GM20000 (cell line): ENCODE results near the gene MARCHF5.
"Not testable (repeated sequence)": the region's sequence is repeated elsewhere in the genome, so short reads cannot be mapped to it uniquely, and the experiment has no call there.

ENCODE experiments used
- DNase-seq: peaks from one replicate; pipeline ENCODE4 v3.0.0; 2012; ENCODE audit warnings: low spot score
- TF ChIP-seq, protein P1 (sequence below): IDR thresholded peaks from 2 replicates; pipeline ENCODE4 v1.5.1; 2012; ENCODE audit warnings: mild to moderate bottlenecking, control low read depth; ENCODE audit errors: extremely low read depth, missing control alignments

The MARCHF5 gene

GRCh38 chr10:92328993-92329392 lies 38.0 kb downstream of the MARCHF5 start:
- DNase-seq: no peak
- TF ChIP-seq, protein P1, sequence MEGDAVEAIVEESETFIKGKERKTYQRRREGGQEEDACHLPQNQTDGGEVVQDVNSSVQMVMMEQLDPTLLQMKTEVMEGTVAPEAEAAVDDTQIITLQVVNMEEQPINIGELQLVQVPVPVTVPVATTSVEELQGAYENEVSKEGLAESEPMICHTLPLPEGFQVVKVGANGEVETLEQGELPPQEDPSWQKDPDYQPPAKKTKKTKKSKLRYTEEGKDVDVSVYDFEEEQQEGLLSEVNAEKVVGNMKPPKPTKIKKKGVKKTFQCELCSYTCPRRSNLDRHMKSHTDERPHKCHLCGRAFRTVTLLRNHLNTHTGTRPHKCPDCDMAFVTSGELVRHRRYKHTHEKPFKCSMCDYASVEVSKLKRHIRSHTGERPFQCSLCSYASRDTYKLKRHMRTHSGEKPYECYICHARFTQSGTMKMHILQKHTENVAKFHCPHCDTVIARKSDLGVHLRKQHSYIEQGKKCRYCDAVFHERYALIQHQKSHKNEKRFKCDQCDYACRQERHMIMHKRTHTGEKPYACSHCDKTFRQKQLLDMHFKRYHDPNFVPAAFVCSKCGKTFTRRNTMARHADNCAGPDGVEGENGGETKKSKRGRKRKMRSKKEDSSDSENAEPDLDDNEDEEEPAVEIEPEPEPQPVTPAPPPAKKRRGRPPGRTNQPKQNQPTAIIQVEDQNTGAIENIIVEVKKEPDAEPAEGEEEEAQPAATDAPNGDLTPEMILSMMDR: no peak

DNA sequence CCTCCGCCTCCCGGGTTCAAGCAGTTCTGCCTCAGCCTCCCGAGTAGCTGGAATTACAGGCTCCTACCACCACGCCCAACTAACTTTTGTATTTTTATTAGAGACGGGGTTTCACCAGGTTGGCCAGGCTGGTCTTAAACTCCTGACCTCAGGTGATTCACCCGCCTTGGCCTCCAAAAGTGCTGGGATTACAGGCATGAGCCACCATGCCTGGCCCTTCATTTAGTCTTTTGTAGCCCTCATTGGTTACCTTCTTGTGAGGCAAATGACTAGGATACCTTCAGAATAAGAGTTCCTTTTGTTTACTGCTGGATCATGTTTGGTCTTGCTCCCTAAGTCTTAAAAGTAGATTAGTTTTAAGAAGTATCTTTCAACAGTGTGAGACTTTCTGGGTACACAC lies 39.0 kb downstream of the MARCHF5 start:
- not testable (repeated sequence) for DNase-seq

DNA sequence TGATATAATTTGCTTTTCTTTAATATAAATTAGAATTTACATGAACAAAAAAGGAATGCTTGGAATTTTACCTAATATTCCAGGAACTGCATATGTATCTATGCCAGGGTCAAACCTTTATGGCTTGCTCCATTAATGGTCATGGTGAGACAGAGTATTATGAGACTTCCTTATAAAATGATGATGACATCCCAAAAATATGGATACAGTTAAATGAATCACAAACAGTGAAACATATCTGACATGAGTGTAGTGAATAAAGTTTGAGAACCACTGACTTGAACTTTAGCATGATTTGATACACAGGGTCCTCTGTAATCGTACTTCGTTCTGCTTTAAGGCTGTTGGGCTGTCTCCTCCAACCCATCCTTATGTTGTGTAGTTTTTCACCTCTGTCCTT lies 51.8 kb downstream of the MARCHF5 start:
- TF ChIP-seq, protein P1: no peak
- DNase-seq: no peak

DNA sequence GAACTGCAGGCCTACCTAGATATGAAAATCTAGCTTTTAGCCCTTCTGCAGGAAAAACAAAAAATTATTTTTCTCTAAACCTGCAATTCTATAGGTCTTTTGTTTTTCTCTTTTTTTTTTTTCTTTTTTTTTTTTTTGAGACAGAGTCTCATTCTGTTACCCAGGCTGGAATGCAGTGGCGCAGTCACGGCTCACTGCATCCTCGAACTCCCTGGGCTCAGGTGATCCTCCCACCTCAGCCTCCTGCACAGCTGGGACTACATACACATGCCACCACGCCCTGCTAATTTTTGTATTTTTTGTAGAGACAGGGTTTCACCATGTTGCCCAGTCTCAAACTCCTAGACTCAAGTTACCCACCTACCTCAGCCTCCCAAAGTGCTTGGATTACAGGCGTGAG lies 54.6 kb downstream of the MARCHF5 start:
- DNase-seq: not testable (repeated sequence)

GRCh38 chr10:92347035-92347676 lies 56.2 kb downstream of the MARCHF5 start:
- not testable (repeated sequence) for DNase-seq

DNA sequence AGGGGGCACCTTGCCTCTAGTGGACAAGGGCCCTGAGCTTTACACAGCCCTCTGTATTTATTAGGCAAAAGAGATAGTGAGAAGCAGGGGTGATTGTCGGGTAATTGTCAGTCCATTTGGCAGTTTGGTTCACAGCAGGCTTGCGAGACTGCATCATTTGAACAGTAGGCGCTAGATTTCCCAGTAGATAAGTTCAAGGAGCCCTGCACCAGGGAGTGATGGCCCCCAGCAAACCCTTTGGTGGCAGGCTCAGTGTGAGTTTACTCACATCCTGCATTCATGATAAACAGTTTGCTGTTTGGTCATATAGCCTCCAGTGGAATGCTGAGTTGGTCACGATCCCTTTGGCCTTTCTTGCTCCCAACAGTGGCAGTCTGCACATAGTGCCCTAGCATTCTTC lies 59.4 kb downstream of the MARCHF5 start:
- TF ChIP-seq, protein P1: no peak

DNA sequence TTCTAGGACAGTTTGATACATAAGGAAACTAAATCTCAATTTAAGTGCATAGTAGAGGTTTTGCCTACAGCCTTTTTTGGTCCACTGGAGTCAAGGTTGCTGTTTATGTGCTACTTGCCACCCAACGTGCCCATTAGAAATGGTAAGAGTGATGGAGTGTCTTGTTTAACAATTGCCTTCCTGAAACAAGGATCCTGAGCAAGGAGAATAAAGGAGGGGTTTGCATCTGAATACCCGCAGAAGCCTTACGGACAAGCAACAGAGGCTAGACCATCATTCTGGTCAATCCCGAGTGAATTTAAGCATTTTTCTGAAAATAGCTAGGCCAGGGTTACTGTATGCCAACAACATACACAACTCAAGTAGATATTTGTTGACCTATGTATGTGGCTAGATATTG lies 63.6 kb downstream of the MARCHF5 start:
- no peak for DNase-seq
- TF ChIP-seq, protein P1: no peak

More for the DNA sequence above, 59.4 kb downstream of the MARCHF5 start:
- DNase-seq: no peak

DNA sequence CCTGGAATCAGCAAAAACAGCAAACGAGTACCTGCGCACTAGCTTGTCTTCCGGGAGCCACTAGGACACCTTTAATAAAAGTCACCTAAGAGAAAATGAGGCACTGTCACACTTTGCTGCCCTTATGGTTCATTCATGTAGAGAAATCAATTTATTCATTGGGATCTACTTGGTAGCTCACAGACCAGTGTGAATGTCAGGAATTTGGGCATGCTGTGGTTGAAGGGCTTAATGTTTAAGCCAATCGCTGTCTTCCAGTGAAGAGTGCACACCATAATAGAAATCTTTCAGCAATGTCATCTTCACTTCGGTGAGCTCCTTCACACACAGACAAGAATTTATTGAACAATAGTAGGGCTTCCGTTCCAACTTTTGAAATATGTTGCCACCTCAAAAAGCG lies 65.1 kb downstream of the MARCHF5 start:
- TF ChIP-seq, protein P1: no peak

DNA sequence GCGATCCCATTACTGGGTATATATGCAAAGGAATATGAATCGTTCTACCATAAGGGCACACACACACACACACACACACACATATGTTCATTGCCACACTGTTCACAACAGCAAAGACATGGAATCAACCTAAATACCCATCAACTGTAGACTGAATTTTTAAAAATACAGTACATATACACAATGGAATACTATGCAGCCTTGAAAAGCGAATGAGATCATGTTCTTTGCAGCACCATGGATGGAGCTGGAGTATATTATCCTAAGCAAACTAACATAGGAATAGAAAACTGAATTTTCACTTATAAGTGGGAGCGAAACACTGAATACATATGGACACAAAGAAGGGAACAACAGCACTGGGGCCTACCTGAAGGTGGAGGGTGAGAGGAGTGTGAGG lies 72.5 kb downstream of the MARCHF5 start:
- TF ChIP-seq, protein P1: no peak

More for the DNA sequence above, 65.1 kb downstream of the MARCHF5 start:
- no peak for DNase-seq

More for the DNA sequence above, 72.5 kb downstream of the MARCHF5 start:
- DNase-seq: no peak
